Breast epithelium (tissue), 3 donors: Measurements from ENCODE around the gene ZNF74.

Experiments used
- CTCF ChIP-seq, 3 donors: fragments of 450-650 bp; IDR thresholded peaks; one replicate each; pipeline ENCODE4 v1.5.1; 2016 to 2017; ENCODE audit warnings: antibody characterized with exemption in 3 of 3, mild to moderate bottlenecking in 3 of 3, moderate library complexity in 3 of 3
- POLR2A ChIP-seq: fragments of 450-650 bp; IDR thresholded peaks from one replicate; pipeline ENCODE4 v1.6.1; 2016; ENCODE audit warnings: antibody characterized with exemption, mild to moderate bottlenecking, moderate library complexity
- POLR2AphosphoS5 ChIP-seq, 3 donors: sonication (generic); formaldehyde crosslinking; IDR thresholded peaks; one replicate each; pipeline ENCODE4 v1.6.1; 2017; ENCODE audit warnings: antibody characterized with exemption in 3 of 3

- TF ChIP-seq POLR2AphosphoS5 (IDR thresholded peaks at IDR 0.05), result no peak
- TF ChIP-seq CTCF (IDR thresholded peaks at IDR 0.05), result no peak
- no peak for TF ChIP-seq POLR2A
These were observed 47.0 kb downstream of the ZNF74 start for GRCh38 chr22:20440637-20441591.
